Heart right ventricle (tissue), 16 donors: Measurements from ENCODE around the gene EVX2. TPM values are rescaled to one million over a fixed set of nuclear protein-coding genes. Genes with fewer than 3 reads are reported as not detected.

Source experiments
- ATAC-seq, 8 donors: fragments of 200-7000 bp; cut with Tn5 transposase; one replicate each; pipeline ENCODE4 v1.9.1; 2020; ENCODE audit warnings: mild to moderate bottlenecking in 8 of 8, moderate library complexity in 8 of 8, moderate number of reproducible peaks in 1 of 8
- DNase-seq, 2 donors: peaks; one replicate each; pipeline ENCODE4 v3.0.0-alpha.2; 2020
- H3K27ac ChIP-seq, 10 donors: fragments of 200-600 bp; sonication (generic) in 2 of 10; one replicate each; pipeline versions ENCODE4 v1.5.0 to v1.8.0; 2020 to 2022; ENCODE audit warnings: mild to moderate bottlenecking in 3 of 10
- H3K27me3 ChIP-seq, 7 donors: fragments of 200-600 bp; one replicate each; pipeline ENCODE4 v1.8.0; 2021 to 2022; ENCODE audit warnings: mild to moderate bottlenecking in 2 of 7
- H3K36me3 ChIP-seq, 9 donors: fragments of 200-600 bp; sonication (generic) in 1 of 9; one replicate each; pipeline versions ENCODE4 v1.5.0 to v1.8.0; 2020 to 2022; ENCODE audit warnings: mild to moderate bottlenecking in 2 of 9
- H3K4me1 ChIP-seq, 9 donors: fragments of 200-600 bp; sonication (generic) in 1 of 9; one replicate each; pipeline versions ENCODE4 v1.5.0 to v1.8.0; 2020 to 2022; ENCODE audit warnings: mild to moderate bottlenecking in 4 of 9
- H3K4me3 ChIP-seq, 10 donors: fragments of 200-600 bp; sonication (generic) in 2 of 10; one replicate each; pipeline versions ENCODE4 v1.5.0 to v1.8.0; 2020 to 2022; ENCODE audit warnings: mild to moderate bottlenecking in 7 of 10, moderate library complexity in 2 of 10
- H3K9me3 ChIP-seq, 11 donors: fragments of 200-600 bp in 10 of 11; sonication (generic) in 2 of 11; one replicate each; pipeline versions ENCODE4 v1.5.0 to v1.8.0; 2013 to 2022; ENCODE audit warnings: mild to moderate bottlenecking in 2 of 11, control low read depth in 1 of 11, moderate library complexity in 1 of 11
- WGBS, 2 donors: extraction: QIAGEN DNeasy Blood & Tissue Kit; methylation state at CpG; one replicate each; pipeline ENCODE4 v1.1.7; 2013; ENCODE audit warnings: inconsistent platforms in 1 of 2; 5-methylcytosine and 5-hydroxymethylcytosine counted together
- intact Hi-C, 10 donors: fragments of 100-400 bp; cut with DNase I; formaldehyde crosslinking; loops; one replicate each; pipeline versions ENCODE4 v1.11.1 to v1.14.2; 2022
- polyA plus RNA-seq, 2 donors: library from polyadenylated mRNA; stranded (reverse); fragments of 200-250 nt; gene quantifications; one replicate each; pipeline ENCODE4 v1.2.3, GENCODE V29; 2013
- total RNA-seq, 10 donors: library from RNA; stranded (reverse); fragmentation: NEBNext Ultra II Directional in 3 of 10; extraction: Animal tissue kit (Norgen Biotek cat#: 25700) in 3 of 10; gene quantifications; one replicate each; pipeline versions ENCODE4 v1.2.1 to v1.2.4, GENCODE V29; 2021 to 2023
- TF ChIP-seq, protein P1 (sequence below), 9 donors: fragments of 200-600 bp; sonication (generic) in 2 of 9; IDR thresholded peaks; one replicate each; pipeline versions ENCODE4 v1.5.0 to v1.8.0; 2021 to 2022; ENCODE audit warnings: antibody characterized with exemption in 9 of 9, mild to moderate bottlenecking in 5 of 9, moderate library complexity in 1 of 9
- donor health status: Arrhythmogenic right ventricular cardiomyopathy.
- donor health status: ischemic (EF 13 %, LVEDD 7.1; RV severe dilation, severe dysfunction).
- donor health status: healthy with polysubstance abuse.
- donor health status: DM: no; HTN: yes; CAD: no.
- donor health status: DM: no; HTN: no; CAD: no.
- donor health status: ischemic (EF 25% LVEDD 6.9; RV normal size, moderate dysfunction).
- donor health status: ischemic (EF 25% LVEDD 5.7; RV mildly dilated, moderate dysfunction).
- donor health status: healthy.
- donor health status: DM: yes; HTN: yes; CAD: no.
- donor health status: Ischemic cardiomyopathy.
- donor health status: ischemic (EF 35%, LVEDD 5.7; RV mildly dilated, moderate dysfunction).
- donor health status: nonischemic (EF 11% LVEDD 7.7; RV severe dilation, severe dysfunction).
- donor health status: DM: yes; HTN: yes; CAD: no.
- donor health status: PGD.
- donor health status: ischemic (EF 29% LVEDD 5.4; RV normal size, mild dysfunction).
- donor health status: nonischemic (EF 23%, LVEDD 6.1; RV moderate dilation, normal function).

EVX2 gene
- total and polyA plus RNA-seq, 12 donors: not detected

DNA sequence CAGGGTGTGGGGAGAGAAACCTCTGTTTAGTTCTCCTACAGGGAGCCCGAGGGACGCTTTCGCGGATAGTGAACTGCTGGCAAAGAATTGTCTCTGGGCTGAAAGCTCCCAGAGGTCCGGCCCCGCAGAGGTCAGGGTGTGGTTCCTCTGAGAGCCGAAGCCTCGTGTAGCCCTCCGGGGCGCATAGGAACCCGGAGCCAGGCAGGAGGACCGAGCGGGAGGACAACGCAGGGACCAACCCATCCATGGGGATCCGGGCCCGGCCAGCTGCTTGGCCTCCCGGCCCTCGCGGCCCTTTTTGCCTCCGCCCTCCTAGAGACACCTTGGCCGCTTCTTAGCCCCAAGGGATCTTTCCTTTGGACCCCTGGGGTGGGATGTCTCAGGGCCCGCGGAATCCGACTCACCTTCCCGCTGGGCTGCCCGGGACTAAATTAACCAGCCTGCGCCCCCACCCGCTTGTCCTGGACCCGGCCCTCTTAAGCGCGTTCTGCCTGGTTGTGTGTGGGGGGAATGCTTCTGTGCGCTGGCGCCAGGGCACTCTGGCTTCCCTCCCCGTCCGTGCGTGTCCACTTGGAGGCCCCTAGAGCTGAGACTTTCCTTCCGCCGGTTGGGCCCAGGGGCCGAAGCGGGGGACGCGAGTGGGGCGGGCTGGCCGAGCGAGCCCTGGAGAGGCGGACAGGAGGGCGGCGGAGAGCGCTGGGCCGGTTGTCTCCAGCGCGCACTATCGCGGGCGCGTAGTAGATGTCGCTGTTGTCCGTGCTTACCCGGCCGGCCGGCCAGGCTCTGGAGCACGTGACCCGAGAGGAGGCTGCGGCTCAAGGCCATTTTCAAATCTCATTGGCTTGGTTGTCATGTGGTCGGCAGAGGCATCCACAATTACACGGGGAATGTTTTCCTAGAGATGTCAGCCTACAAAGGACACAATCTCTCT lies 32.4 kb upstream of the EVX2 start, which contains the start of gene HOXD10:
HOXD10 (plus strand) TSS at position 896 of the 931 bp plus-strand sequence. CDS start 56 bp downstream, outside the sequence.
- no peak within 1 kb of the TSS for H3K27ac ChIP-seq
- H3K4me1 ChIP-seq: peaks cover 0 to 5% (median 0%) of the 10 kb centered on the region in 9 donors
- no peaks in the 10 kb centered on the region for H3K9me3 ChIP-seq
- intact Hi-C loops: no loop called here
- peaks cover 67 to 100% (median 100%) of the 10 kb centered on the region in 7 donors for H3K27me3 ChIP-seq
- H3K36me3 ChIP-seq: no peaks in the 10 kb centered on the region
- no peak within 1 kb of the TSS for H3K4me3 ChIP-seq
- ATAC-seq (peak in 3 of 8 donors; percentile 38 to 53 (median 39)), DNase-seq (no peak)
- 3 to 6% methylated on average over 57 to 66 of the region's 66 CpGs for WGBS, 2 donors
- TF ChIP-seq, protein P1, sequence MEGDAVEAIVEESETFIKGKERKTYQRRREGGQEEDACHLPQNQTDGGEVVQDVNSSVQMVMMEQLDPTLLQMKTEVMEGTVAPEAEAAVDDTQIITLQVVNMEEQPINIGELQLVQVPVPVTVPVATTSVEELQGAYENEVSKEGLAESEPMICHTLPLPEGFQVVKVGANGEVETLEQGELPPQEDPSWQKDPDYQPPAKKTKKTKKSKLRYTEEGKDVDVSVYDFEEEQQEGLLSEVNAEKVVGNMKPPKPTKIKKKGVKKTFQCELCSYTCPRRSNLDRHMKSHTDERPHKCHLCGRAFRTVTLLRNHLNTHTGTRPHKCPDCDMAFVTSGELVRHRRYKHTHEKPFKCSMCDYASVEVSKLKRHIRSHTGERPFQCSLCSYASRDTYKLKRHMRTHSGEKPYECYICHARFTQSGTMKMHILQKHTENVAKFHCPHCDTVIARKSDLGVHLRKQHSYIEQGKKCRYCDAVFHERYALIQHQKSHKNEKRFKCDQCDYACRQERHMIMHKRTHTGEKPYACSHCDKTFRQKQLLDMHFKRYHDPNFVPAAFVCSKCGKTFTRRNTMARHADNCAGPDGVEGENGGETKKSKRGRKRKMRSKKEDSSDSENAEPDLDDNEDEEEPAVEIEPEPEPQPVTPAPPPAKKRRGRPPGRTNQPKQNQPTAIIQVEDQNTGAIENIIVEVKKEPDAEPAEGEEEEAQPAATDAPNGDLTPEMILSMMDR (IDR thresholded peaks at IDR 0.05): peak in 1 of 9 donors; percentile 8

DNA sequence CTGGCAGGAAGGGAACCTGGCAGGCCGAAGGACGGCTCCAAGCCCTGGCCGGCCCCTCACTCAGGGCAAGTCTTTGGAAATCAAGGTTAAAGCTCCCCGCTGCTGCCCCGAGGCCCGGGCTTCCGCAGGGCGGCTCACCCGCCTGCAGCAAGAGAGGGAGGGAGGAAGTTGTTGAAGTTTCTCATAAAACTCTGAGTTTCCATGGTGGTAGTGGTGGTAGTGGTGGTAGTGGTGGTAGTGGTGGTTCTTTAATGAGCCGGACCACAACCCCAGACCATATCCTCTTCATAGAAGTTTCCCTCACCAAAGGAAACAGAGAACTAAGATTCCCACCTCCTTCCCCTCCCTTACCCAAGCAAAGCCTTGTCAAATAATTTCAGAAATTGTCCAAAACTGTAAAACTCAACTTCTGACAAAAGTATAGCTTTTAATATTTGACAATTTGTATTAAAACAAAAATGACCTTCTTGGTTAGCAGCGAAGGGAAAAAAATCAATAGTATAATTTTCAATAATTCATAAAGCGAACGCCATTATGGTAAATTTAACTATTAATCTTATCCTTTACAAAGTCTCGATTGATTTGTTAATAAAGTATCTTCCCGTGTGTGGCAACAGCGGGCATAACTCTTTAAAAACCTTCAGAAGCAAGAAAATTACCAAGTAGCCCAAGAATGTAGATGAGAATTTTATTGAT lies 31.3 kb upstream of the EVX2 start:
- intact Hi-C loops: no loop called here
- Histone ChIP-seq H3K4me3 (no peak overlapping the region), H3K27ac (no peak overlapping the region), H3K4me1 (peaks cover 0 to 5% (median 0%) of the 10 kb centered on the region in 9 donors), H3K36me3 (no peaks in the 10 kb centered on the region), H3K27me3 (peaks cover 63 to 100% (median 100%) of the 10 kb centered on the region in 7 donors), H3K9me3 (no peaks in the 10 kb centered on the region)
- TF ChIP-seq, protein P1 (IDR thresholded peaks at IDR 0.05): no peak
- DNase-seq (no peak), ATAC-seq (no peak)
- WGBS, 2 donors: 17 to 18% methylated on average over 16 of the region's 16 CpGs

DNA sequence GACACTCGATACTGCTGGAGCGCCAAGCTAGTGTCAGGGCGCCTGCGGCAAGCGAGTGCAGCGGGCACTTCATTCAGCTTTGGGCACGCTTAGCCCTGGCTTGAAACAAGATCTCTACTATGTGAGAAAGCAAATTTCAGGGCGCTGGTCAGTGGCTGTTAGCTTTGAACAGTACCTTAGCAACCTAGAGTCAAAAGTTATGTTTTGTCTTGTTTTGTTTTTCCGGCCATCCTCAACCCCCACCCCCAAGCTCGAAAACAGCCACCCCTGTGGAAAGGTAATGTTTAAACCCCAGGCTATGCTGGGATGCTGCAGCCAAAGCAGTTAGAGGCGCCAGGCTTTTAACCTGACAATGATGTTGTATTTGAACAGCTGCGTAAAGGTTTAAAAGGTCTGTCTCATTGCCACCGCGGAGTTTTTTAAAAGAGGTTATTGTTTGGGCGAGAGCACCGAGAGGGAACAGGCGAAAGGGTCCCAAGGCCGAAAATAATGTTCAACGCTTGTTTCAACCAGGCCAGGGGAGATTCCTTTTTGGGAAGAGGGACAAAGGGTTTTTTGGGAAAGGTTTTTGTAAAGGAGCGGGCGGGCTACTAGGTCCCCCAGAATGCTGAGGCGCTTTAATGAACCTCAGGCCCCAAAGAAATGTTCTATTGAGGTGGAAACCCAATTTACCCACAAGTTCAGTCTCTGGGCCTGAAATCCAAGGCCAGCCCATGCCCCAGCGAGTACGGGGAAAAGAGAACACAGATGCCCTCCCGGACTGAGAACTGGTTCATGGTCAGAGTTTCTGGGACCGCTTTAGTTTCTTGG lies 30.6 kb upstream of the EVX2 start:
- TF ChIP-seq, protein P1 (IDR thresholded peaks at IDR 0.05): no peak
- no peak for ATAC-seq

More for the DNA sequence above, 30.6 kb upstream of the EVX2 start:
- H3K27ac ChIP-seq: no peak overlapping the region
- no peak for DNase-seq
- WGBS, 2 donors: 7 to 11% methylated on average over 26 of the region's 26 CpGs
- no peak overlapping the region for H3K4me3 ChIP-seq
- H3K4me1 ChIP-seq: peaks cover 0 to 5% (median 0%) of the 10 kb centered on the region in 9 donors
- intact Hi-C loops: no loop called here
- peaks cover 68 to 100% (median 100%) of the 10 kb centered on the region in 7 donors for H3K27me3 ChIP-seq
- H3K9me3 ChIP-seq: no peaks in the 10 kb centered on the region
- no peaks in the 10 kb centered on the region for H3K36me3 ChIP-seq
